DOHH2 (cell line): ENCODE measurements around the gene PCSK9.

ENCODE experiments used
- CTCF ChIP-seq: fragments of 200-600 bp; sonication (generic); IDR thresholded peaks from one replicate; pipeline ENCODE4 v1.5.1; 2014; ENCODE audit warnings: antibody characterized with exemption, mild to moderate bottlenecking, low read depth, low read length; ENCODE audit not compliant: poor library complexity, severe bottlenecking
- EZH2phosphoT487 ChIP-seq: fragments of 200-600 bp; sonication (generic); IDR thresholded peaks from 2 replicates; pipeline ENCODE4 v1.6.1; 2017; ENCODE audit warnings: borderline replicate concordance, mild to moderate bottlenecking, antibody characterized with exemption, low read length, moderate library complexity, mixed read lengths

- TF ChIP-seq CTCF (no peak), EZH2phosphoT487 (no peak)
Measured at GRCh38 chr1:54998100-54998499, 41.2 kb upstream of the PCSK9 start.
